Adrenal gland (tissue), 5 donors: ENCODE data around the gene ZNF280C.

ENCODE experiments used
- CTCF ChIP-seq, 6 experiments: fragments of 450-650 bp in 4 of 6; fragments of 200-600 bp in 2 of 6; sonication (generic) in 1 of 6; IDR thresholded peaks; 1 replicate in 5 of 6; 2 replicates in 1 of 6; pipeline versions ENCODE4 v1.5.1 to v1.8.0; 2016 to 2021; ENCODE audit warnings: antibody characterized with exemption in 6 of 6, mild to moderate bottlenecking in 2 of 6, moderate library complexity in 1 of 6
- POLR2A ChIP-seq, 2 donors: fragments of 450-650 bp; IDR thresholded peaks; one replicate each; pipeline ENCODE4 v1.6.1; 2017; ENCODE audit warnings: antibody characterized with exemption in 2 of 2, mild to moderate bottlenecking in 2 of 2, moderate library complexity in 1 of 2
- donor health status: DM: no; HTN: no; CAD: no.

GRCh38 chrX:130176354-130176776, 92.3 kb downstream of the ZNF280C start:
- TF ChIP-seq POLR2A (IDR thresholded peaks at IDR 0.05) = no peak
- TF ChIP-seq CTCF (IDR thresholded peaks at IDR 0.05) = no peak
